HepG2 (cell line): ENCODE results near the gene NEIL1. TPM values are rescaled to one million over a fixed set of nuclear protein-coding genes. Genes with fewer than 3 reads are reported as not detected.
"Not testable (repeated sequence)": the region's sequence is repeated elsewhere in the genome, so short reads cannot be mapped to it uniquely, and the experiment has no call there.

Experiments
- ATAC-seq: fragments of 200-7000 bp; cut with Tn5 transposase; 3 replicates; pipeline ENCODE4 v1.9.1; 2020; ENCODE audit warnings: mild to moderate bottlenecking, moderate library complexity
- BruUV-seq: library from RNA; stranded (reverse); fragments of 400-500 nt; replicated peaks from 2 replicates; lab custom pipeline; 2021; lab: Mats Ljungman, UMichigan
- CTCF ChIA-PET: fragments of 300-600 bp; formaldehyde crosslinking; extraction: SDS; loops from one replicate; lab custom pipeline; 2021; ENCODE audit warnings: low total read pairs, inconsistent platforms, low intra/inter-chr PET ratio; lab: Yijun Ruan, JAX
- POLR2A ChIA-PET: fragments of 350-600 bp; sonication (Branson Sonifier 250); formaldehyde crosslinking; loops from one replicate; lab custom pipeline; 2020; ENCODE audit warnings: antibody characterized with exemption, inconsistent platforms; lab: Yijun Ruan, JAX
- DNase-seq: peaks from one replicate; pipeline ENCODE4 v3.0.0-alpha.2; 2015; ENCODE audit warnings: low spot score
- FAIRE-seq: peaks from 3 replicates; lab custom pipeline; 2011; peaks lifted over from hg19 to GRCh38; lab: Jason Lieb, UNC
- H2AFZ ChIP-seq: one replicate; pipeline ENCODE4 v1.6.1; 2011; ENCODE audit warnings: low read length, inconsistent platforms
- H3K27ac ChIP-seq: fragments of 300-600 bp; 3 replicates; pipeline ENCODE4 v1.8.0; 2011; ENCODE audit warnings: mixed run types, mild to moderate bottlenecking, mixed read lengths, low read length, inconsistent platforms; ENCODE audit not compliant: insufficient read depth; ENCODE audit errors: extremely low read length
- H3K27me3 ChIP-seq, 2 experiments: fragments of 200-600 bp in 1 of 2; 2 replicates in 1 of 2; 3 replicates in 1 of 2; pipeline versions ENCODE4 v1.6.0 to v1.8.0; 2011; ENCODE audit warnings: low read length in 2 of 2, mild to moderate bottlenecking in 2 of 2, moderate library complexity in 2 of 2, inconsistent platforms in 1 of 2; ENCODE audit not compliant: insufficient read depth in 2 of 2, control insufficient read depth in 1 of 2
- H3K36me3 ChIP-seq, 2 experiments: fragments of 200-600 bp in 1 of 2; replicated peaks in 1 of 2; 2 replicates in 1 of 2; 3 replicates in 1 of 2; pipeline versions ENCODE4 v1.5.1 to v1.8.0; 2011; ENCODE audit warnings: low read length in 2 of 2, inconsistent platforms in 1 of 2; ENCODE audit not compliant: insufficient read depth in 2 of 2, control insufficient read depth in 1 of 2
- H3K4me1 ChIP-seq: 2 replicates; pipeline ENCODE4 v1.5.1; 2012; ENCODE audit warnings: low read length, inconsistent platforms; ENCODE audit not compliant: insufficient read depth
- H3K4me2 ChIP-seq: 2 replicates; pipeline ENCODE4 v1.6.0; 2011; ENCODE audit warnings: low read depth, low read length, inconsistent platforms
- H3K4me3 ChIP-seq, 3 experiments: fragments of 200-600 bp in 1 of 3; sonication (generic), shearing (Covaris generic) in 1 of 3; replicated peaks in 1 of 3; 2 replicates each; pipeline ENCODE4 v1.5.1; 2011 to 2016; ENCODE audit warnings: low read length in 3 of 3, inconsistent platforms in 2 of 3, low read depth in 2 of 3, mild to moderate bottlenecking in 2 of 3, control low read depth in 1 of 3, mixed read lengths in 1 of 3; ENCODE audit not compliant: insufficient read depth in 1 of 3
- H3K79me2 ChIP-seq: one replicate; pipeline ENCODE4 v1.6.1; 2011; ENCODE audit warnings: low read length, inconsistent platforms; ENCODE audit not compliant: insufficient read depth
- H3K9ac ChIP-seq: 2 replicates; pipeline ENCODE4 v1.6.0; 2011; ENCODE audit warnings: mild to moderate bottlenecking, low read depth, low read length, inconsistent platforms; ENCODE audit not compliant: insufficient read depth
- H3K9me3 ChIP-seq: 2 replicates; pipeline ENCODE4 v1.5.1; 2012; ENCODE audit warnings: mild to moderate bottlenecking, low read length
- H4K20me1 ChIP-seq: 2 replicates; pipeline ENCODE4 v1.6.0; 2011; ENCODE audit warnings: inconsistent platforms, mild to moderate bottlenecking, low read length, moderate library complexity; ENCODE audit not compliant: insufficient read depth
- CENPT ChIP-seq: sonication (generic); formaldehyde crosslinking; IDR thresholded peaks from 2 replicates; pipeline ENCODE4 v1.8.0; 2022; ENCODE audit warnings: low read depth, mild to moderate bottlenecking, moderate library complexity, missing genetic modification reagents
- FOXO1 ChIP-seq: sonication (generic); formaldehyde crosslinking; IDR thresholded peaks from 2 replicates; pipeline ENCODE4 v1.4.0; 2020; ENCODE audit warnings: missing genetic modification reagents
- ZBTB38 ChIP-seq: sonication (generic); formaldehyde crosslinking; IDR thresholded peaks from 2 replicates; pipeline ENCODE4 v1.5.1; 2020; ENCODE audit warnings: mild to moderate bottlenecking, missing genetic modification reagents
- ZBTB42 ChIP-seq: sonication (generic); formaldehyde crosslinking; IDR thresholded peaks from 2 replicates; pipeline ENCODE4 v1.5.0; 2020; ENCODE audit warnings: mild to moderate bottlenecking, missing genetic modification reagents
- ZBTB7B ChIP-seq: sonication (generic); formaldehyde crosslinking; IDR thresholded peaks from 2 replicates; pipeline ENCODE4 v1.4.0; 2020; ENCODE audit warnings: missing genetic modification reagents
- ZFP41 ChIP-seq: sonication (generic); formaldehyde crosslinking; IDR thresholded peaks from 2 replicates; pipeline ENCODE4 v1.4.0; 2020; ENCODE audit warnings: mild to moderate bottlenecking, missing genetic modification reagents, borderline replicate concordance
- ZNF263 ChIP-seq: sonication (generic); formaldehyde crosslinking; IDR thresholded peaks from 2 replicates; pipeline ENCODE4 v1.4.0; 2020; ENCODE audit warnings: missing genetic modification reagents
- ZNF652 ChIP-seq: IDR thresholded peaks from 2 replicates; pipeline ENCODE4 v1.6.1; 2016; ENCODE audit warnings: low read depth, borderline replicate concordance
- WGBS: methylation state at CpG from one replicate; pipeline ENCODE4 v1.1.6; 2017; ENCODE audit warnings: low lambda C conversion rate; 5-methylcytosine and 5-hydroxymethylcytosine counted together
- in situ Hi-C: cut with HindIII; loops from 2 replicates; pipeline ENCODE4 v1.10.0; 2017; ENCODE audit warnings: low pct_unique_long_range_greater_than_20kb; ENCODE audit not compliant: extremely low pct_ligation_motif_present
- intact Hi-C: fragments of 100-400 bp; cut with micrococcal nuclease; formaldehyde crosslinking; loops from one replicate; pipeline ENCODE4 v1.10.0; 2022; ENCODE audit not compliant: unreplicated experiment
- polyA plus RNA-seq, 8 experiments: library from polyadenylated mRNA; depleted of rRNA in 3 of 8; stranded (reverse) in 7 of 8; unstranded in 1 of 8; fragments of >200 nt; fragmentation: Illumina TruSeq in 4 of 8; extraction: Trizol in 4 of 8; gene quantifications; 2 replicates each; pipeline versions ENCODE4 v1.2.1 to v1.2.3, GENCODE V29; 2011 to 2016; ENCODE audit warnings: low read depth in 4 of 8, missing spikeins in 1 of 8, mixed read lengths in 1 of 8; ENCODE audit not compliant: insufficient read depth in 1 of 8
- total RNA-seq, 5 experiments: library from RNA; depleted of rRNA; stranded (reverse); fragments of >200 nt; fragmentation: Illumina TruSeq; extraction: Trizol; gene quantifications; 2 replicates each; pipeline ENCODE4 v1.2.3, GENCODE V29; 2016; ENCODE audit warnings: low read depth in 1 of 5
- TF ChIP-seq, protein P1 (sequence below): sonication (generic); formaldehyde crosslinking; IDR thresholded peaks from 2 replicates; pipeline ENCODE4 v1.5.0; 2020; ENCODE audit warnings: missing genetic modification reagents
- TF ChIP-seq, protein P2 (sequence below): IDR thresholded peaks from 2 replicates; pipeline ENCODE4 v1.6.1; 2018; ENCODE audit warnings: missing genetic modification reagents, mild to moderate bottlenecking, missing compliant biosample characterization
- TF ChIP-seq, protein P3 (sequence below): sonication (generic); formaldehyde crosslinking; conservative IDR thresholded peaks from 2 replicates; pipeline ENCODE4 v1.4.0; 2020; ENCODE audit warnings: missing genetic modification reagents
- TF ChIP-seq, protein P4 (sequence below): sonication (generic); formaldehyde crosslinking; IDR thresholded peaks from 2 replicates; pipeline ENCODE4 v1.5.0; 2020; ENCODE audit warnings: mild to moderate bottlenecking, missing genetic modification reagents

Gene NEIL1
- total and polyA plus RNA-seq, 2 of the 13 experiments (the other 11 are each of a cell fraction or from before 2014, with no cell fraction given): 10.4 to 15.5 TPM

DNA sequence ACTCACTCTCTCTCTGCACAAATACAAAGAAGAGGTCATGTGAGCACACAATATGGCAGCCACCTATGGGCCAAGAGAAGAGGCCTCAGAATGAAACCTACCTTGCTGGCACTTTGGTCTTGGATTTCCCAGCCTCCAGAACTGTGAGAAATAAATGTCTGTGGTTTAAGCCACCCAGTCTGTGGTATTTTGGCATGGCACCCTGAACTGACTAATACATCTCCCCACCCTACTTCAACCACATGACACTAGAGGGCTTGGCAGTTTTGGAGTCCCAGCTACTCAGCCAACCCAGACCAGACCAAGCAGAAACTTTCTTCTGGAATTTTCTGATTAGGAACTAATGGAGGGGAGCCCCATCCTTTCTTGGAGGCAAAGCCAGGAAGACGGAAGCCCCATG is 34.3 kb upstream of the NEIL1 start:
- H3K36me3 ChIP-seq, POLR2A ChIA-PET, intact Hi-C loops, H3K9ac ChIP-seq, DNase-seq, BruUV-seq, H3K4me2 ChIP-seq, CTCF ChIA-PET, H4K20me1 ChIP-seq, in situ Hi-C loops, ATAC-seq, H3K4me3 ChIP-seq, H3K27ac ChIP-seq, H2AFZ ChIP-seq, FAIRE-seq, H3K79me2 ChIP-seq, H3K9me3 ChIP-seq: not testable (repeated sequence)
- H3K4me1 ChIP-seq: peaks cover 24% of the 10 kb centered on the region
- H3K27me3 ChIP-seq: peaks cover 0 to 13% of the 10 kb centered on the region in 2 experiments; a peak in 2 of 5 replicates
- WGBS: 80% methylated on average over 1 of the region's 1 CpG

DNA sequence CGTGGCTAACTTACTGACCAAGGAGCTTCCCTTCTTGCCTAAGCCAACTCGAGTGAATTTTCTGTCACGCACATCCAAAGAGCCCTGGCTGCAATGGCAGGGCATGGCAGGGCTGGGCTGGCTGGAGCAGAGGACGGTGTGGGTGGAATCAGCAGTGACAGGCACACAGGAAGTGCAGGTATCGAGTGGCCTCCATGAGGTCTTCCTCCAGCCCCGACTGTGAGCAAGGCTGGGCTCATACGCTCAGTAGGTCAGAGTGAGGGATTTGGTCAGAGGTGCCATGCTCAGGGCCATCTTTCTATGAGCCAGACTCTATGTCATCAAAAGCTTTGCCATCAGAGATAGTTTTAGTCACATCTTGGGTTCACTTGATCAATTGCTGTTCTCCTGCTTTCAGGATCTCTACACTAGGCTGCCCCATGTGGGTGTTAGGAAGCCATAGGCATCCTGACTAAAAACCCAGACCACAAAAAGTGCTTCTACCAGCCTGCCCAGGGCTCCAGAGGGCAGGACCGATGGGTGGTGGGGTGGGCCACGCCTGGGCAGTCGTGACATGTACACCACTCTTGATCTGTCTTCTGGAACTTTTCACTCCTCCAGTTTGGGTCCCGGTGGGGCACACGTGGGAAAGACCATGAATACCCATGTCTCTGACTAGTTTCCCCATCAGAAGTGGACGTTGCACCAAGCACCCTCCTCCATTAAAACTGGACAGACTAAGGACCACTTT is 33.6 kb upstream of the NEIL1 start:
- ChIA-PET CTCF (no interaction called here), POLR2A (no interaction called here)
- H3K79me2 ChIP-seq: no peaks in the 10 kb centered on the region
- peaks cover 0 to 9% of the 10 kb centered on the region in 2 experiments; a peak in 2 of 5 replicates for H3K27me3 ChIP-seq
- in situ Hi-C loops (no loop called here), intact Hi-C loops (no loop called here)
- no peak overlapping the region for H2AFZ ChIP-seq
- no peaks in the 10 kb centered on the region for H3K36me3 ChIP-seq
- H3K9ac ChIP-seq: no peak overlapping the region
- ATAC-seq: no peak
- no peak overlapping the region for H3K4me2 ChIP-seq
- no peak overlapping the region for H3K4me3 ChIP-seq
- no peaks in the 10 kb centered on the region for H3K9me3 ChIP-seq
- no peak for DNase-seq
- no peak overlapping the region for H3K27ac ChIP-seq
- FAIRE-seq: no peak
- no TSS peak for BruUV-seq
- 21% methylated on average over 8 of the region's 13 CpGs for WGBS
- H4K20me1 ChIP-seq: no peaks in the 10 kb centered on the region
- H3K4me1 ChIP-seq: peaks cover 16% of the 10 kb centered on the region
- TF ChIP-seq, protein P1, sequence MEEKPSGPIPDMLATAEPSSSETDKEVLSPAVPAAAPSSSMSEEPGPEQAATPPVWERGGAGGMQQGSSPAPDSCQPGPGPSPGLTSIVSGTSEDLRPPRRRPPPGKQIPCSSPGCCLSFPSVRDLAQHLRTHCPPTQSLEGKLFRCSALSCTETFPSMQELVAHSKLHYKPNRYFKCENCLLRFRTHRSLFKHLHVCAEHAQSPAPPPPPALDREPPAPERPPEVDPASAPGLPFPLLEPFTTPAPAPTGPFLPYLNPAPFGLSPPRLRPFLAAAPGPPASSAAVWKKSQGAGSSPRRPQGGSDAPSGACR (CRISPR knock-in tag): no peak
- TF ChIP-seq, protein P2, sequence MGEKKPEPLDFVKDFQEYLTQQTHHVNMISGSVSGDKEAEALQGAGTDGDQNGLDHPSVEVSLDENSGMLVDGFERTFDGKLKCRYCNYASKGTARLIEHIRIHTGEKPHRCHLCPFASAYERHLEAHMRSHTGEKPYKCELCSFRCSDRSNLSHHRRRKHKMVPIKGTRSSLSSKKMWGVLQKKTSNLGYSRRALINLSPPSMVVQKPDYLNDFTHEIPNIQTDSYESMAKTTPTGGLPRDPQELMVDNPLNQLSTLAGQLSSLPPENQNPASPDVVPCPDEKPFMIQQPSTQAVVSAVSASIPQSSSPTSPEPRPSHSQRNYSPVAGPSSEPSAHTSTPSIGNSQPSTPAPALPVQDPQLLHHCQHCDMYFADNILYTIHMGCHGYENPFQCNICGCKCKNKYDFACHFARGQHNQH (CRISPR knock-in tag): no peak
- TF ChIP-seq ZNF652 (CRISPR knock-in tag) (no peak), CENPT (no peak), FOXO1 (CRISPR knock-in tag) (no peak), ZBTB42 (CRISPR knock-in tag) (no peak), ZBTB38 (CRISPR knock-in tag) (no peak), ZFP41 (CRISPR knock-in tag) (no peak), ZNF263 (CRISPR knock-in tag) (no peak), ZBTB7B (CRISPR knock-in tag) (no peak)
- TF ChIP-seq, protein P3, sequence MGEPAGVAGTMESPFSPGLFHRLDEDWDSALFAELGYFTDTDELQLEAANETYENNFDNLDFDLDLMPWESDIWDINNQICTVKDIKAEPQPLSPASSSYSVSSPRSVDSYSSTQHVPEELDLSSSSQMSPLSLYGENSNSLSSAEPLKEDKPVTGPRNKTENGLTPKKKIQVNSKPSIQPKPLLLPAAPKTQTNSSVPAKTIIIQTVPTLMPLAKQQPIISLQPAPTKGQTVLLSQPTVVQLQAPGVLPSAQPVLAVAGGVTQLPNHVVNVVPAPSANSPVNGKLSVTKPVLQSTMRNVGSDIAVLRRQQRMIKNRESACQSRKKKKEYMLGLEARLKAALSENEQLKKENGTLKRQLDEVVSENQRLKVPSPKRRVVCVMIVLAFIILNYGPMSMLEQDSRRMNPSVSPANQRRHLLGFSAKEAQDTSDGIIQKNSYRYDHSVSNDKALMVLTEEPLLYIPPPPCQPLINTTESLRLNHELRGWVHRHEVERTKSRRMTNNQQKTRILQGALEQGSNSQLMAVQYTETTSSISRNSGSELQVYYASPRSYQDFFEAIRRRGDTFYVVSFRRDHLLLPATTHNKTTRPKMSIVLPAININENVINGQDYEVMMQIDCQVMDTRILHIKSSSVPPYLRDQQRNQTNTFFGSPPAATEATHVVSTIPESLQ: no peak
- TF ChIP-seq, protein P4, sequence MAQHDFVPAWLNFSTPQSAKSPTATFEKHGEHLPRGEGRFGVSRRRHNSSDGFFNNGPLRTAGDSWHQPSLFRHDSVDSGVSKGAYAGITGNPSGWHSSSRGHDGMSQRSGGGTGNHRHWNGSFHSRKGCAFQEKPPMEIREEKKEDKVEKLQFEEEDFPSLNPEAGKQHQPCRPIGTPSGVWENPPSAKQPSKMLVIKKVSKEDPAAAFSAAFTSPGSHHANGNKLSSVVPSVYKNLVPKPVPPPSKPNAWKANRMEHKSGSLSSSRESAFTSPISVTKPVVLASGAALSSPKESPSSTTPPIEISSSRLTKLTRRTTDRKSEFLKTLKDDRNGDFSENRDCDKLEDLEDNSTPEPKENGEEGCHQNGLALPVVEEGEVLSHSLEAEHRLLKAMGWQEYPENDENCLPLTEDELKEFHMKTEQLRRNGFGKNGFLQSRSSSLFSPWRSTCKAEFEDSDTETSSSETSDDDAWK: no peak
